ENCODE measurements around the gene NUP62.

NUP62 gene

GRCh38 chr19:49896863-49897621 lies 32.3 kb downstream of the NUP62 start, which contains the start of gene IL4I1:
Gene IL4I1 (minus strand): TSS chr19:49896887. CDS start chr19:49896160, 727 bp downstream.
- DNase-seq (ENCODE audit: low read depth), result peak; percentile 32

GRCh38 chr19:49895566-49896297 lies 33.6 kb downstream of the NUP62 start:
- no peak for DNase-seq (ENCODE audit: low read depth)

GRCh38 chr19:49894879-49895565 lies 34.3 kb downstream of the NUP62 start:
- no peak for DNase-seq (ENCODE audit: low read depth)

- no peak for DNase-seq (ENCODE audit: low read depth)
Measured at GRCh38 chr19:49894011-49894664, 35.2 kb downstream of the NUP62 start.

- DNase-seq (ENCODE audit: low read depth), result no peak
Measured at GRCh38 chr19:49892716-49893115, 36.6 kb downstream of the NUP62 start.

- no peak for DNase-seq (ENCODE audit: low read depth)
Measured at GRCh38 chr19:49891393-49891792, 37.9 kb downstream of the NUP62 start.

GRCh38 chr19:49890349-49891311 lies 38.7 kb downstream of the NUP62 start:
- peak; percentile 51 for DNase-seq (ENCODE audit: low read depth)

GRCh38 chr19:49889687-49890348 lies 39.5 kb downstream of the NUP62 start:
- peak; percentile 41 for DNase-seq (ENCODE audit: low read depth)

- no peak for DNase-seq (ENCODE audit: low read depth)
Measured at GRCh38 chr19:49889038-49889686, 40.1 kb downstream of the NUP62 start.

GRCh38 chr19:49888510-49888824 lies 40.8 kb downstream of the NUP62 start:
- no peak for DNase-seq (ENCODE audit: low read depth)

GRCh38 chr19:49887665-49888509 lies 41.4 kb downstream of the NUP62 start:
- no peak for DNase-seq (ENCODE audit: low read depth)

GRCh38 chr19:49887037-49887664 lies 42.2 kb downstream of the NUP62 start:
- no peak for DNase-seq (ENCODE audit: low read depth)

- no peak for DNase-seq (ENCODE audit: low read depth)
Measured at GRCh38 chr19:49884760-49885159, 44.5 kb downstream of the NUP62 start.

- no peak for DNase-seq (ENCODE audit: low read depth)
Measured at GRCh38 chr19:49884109-49884508, 45.2 kb downstream of the NUP62 start.

GRCh38 chr19:49883094-49883493 lies 46.2 kb downstream of the NUP62 start:
- DNase-seq (ENCODE audit: low read depth), result no peak

- DNase-seq (ENCODE audit: low read depth), result no peak
Measured at GRCh38 chr19:49882643-49883042, 46.7 kb downstream of the NUP62 start.

- DNase-seq (ENCODE audit: low read depth), result no peak
Measured at GRCh38 chr19:49881672-49882394, 47.5 kb downstream of the NUP62 start.

- no peak for DNase-seq (ENCODE audit: low read depth)
Measured at GRCh38 chr19:49881186-49881585, 48.1 kb downstream of the NUP62 start.

Measured in stimulated activated CD8-positive, alpha-beta memory T cell treated with anti-CD3 and anti-CD28 coated beads, Interleukin-15, amount 100 ng/mL, for 1 hour (primary cell).